AG10803 (cell line): ENCODE measurements around the gene HEPHL1.

Experiments used
- DNase-seq: peaks from one replicate; pipeline ENCODE4 v3.0.0; 2010; ENCODE audit warnings: low read depth
- H3K4me3 ChIP-seq: 2 replicates; pipeline ENCODE4 v1.5.1; 2011; ENCODE audit warnings: mild to moderate bottlenecking, low read length, control low read depth
- TF ChIP-seq, protein P1 (sequence below): conservative IDR thresholded peaks from 2 replicates; pipeline ENCODE4 v1.5.1; 2011; ENCODE audit warnings: mild to moderate bottlenecking, low read length, control low read depth, inconsistent platforms

HEPHL1 gene

DNA sequence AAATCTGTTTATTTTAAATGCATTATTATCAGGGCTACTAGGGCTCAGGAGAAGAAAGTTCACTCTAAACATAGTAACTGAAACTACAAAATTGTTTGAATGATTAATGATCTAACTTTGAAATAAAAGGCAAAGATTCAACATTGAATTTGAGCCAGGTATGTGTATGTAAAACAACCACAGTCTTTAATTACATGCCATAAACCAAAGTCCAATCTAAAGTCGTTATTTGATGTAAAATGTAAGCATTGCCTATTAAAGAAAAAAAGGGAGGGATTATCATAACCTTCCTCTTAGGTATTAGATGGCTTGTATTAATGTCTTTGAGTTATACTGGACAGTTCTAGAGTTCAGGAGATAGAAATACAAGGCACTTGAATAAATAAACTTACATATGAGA is 82.3 kb downstream of the HEPHL1 start:
- DNase-seq = no peak
- TF ChIP-seq, protein P1, sequence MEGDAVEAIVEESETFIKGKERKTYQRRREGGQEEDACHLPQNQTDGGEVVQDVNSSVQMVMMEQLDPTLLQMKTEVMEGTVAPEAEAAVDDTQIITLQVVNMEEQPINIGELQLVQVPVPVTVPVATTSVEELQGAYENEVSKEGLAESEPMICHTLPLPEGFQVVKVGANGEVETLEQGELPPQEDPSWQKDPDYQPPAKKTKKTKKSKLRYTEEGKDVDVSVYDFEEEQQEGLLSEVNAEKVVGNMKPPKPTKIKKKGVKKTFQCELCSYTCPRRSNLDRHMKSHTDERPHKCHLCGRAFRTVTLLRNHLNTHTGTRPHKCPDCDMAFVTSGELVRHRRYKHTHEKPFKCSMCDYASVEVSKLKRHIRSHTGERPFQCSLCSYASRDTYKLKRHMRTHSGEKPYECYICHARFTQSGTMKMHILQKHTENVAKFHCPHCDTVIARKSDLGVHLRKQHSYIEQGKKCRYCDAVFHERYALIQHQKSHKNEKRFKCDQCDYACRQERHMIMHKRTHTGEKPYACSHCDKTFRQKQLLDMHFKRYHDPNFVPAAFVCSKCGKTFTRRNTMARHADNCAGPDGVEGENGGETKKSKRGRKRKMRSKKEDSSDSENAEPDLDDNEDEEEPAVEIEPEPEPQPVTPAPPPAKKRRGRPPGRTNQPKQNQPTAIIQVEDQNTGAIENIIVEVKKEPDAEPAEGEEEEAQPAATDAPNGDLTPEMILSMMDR = no peak
- no peak overlapping the region for H3K4me3 ChIP-seq

DNA sequence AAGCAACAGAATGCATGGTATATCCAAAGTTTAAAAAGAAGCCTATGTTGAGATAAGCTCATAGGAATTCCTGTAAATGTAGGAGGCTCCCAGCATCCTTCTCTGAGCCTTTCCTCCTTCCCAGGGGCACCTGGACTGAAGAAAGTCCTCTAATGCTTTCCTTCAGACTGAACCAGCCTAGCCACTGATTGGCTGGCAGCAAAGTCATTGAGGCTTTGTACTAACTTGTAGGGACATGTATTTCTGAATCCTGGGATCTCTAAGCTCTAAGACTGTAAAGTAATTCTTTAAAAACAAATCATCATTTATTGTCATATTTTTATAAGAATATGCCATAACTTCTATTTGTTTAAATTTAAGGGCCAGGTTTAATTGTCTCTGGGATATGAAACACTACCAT is 83.6 kb downstream of the HEPHL1 start:
- no peak for DNase-seq
- H3K4me3 ChIP-seq = no peak overlapping the region
- TF ChIP-seq, protein P1 = no peak

- no peak overlapping the region for H3K4me3 ChIP-seq
- DNase-seq = no peak
- TF ChIP-seq, protein P1 = no peak
These were observed 85.6 kb downstream of the HEPHL1 start for GRCh38 chr11:94106716-94107115.

GRCh38 chr11:94107363-94107762 is 86.2 kb downstream of the HEPHL1 start:
- H3K4me3 ChIP-seq = no peak overlapping the region
- no peak for DNase-seq
- TF ChIP-seq, protein P1 = peak; percentile 24; the same call in 1 of the 2 replicates

- TF ChIP-seq, protein P1 = no peak
- H3K4me3 ChIP-seq = no peak overlapping the region
- no peak for DNase-seq
These were observed 90.1 kb downstream of the HEPHL1 start for GRCh38 chr11:94111241-94111640.

DNA sequence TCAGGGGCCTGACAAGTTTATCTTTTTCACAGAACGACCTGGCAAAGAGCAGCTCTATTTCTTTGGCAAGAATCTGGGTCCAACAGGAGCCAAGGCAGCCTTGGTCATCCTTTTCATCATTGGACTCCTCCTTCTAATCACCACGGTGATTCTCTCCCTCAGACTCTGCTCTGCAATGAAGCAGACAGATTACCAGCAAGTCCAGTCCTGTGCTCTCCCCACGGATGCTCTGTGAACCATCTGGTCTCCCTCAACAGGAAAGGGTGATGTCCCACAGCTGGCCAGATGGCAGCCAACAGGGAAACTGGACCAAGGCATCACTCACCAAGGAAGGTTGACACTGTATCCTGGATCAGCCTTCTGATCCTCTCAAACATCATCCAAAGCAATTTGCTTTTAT is 90.5 kb downstream of the HEPHL1 start:
- no peak overlapping the region for H3K4me3 ChIP-seq
- TF ChIP-seq, protein P1 = no peak
- DNase-seq = no peak

GRCh38 chr11:94112206-94112953 is 91.2 kb downstream of the HEPHL1 start:
- no peak overlapping the region for H3K4me3 ChIP-seq
- no peak for DNase-seq
- TF ChIP-seq, protein P1 = no peak
